GM19239 (cell line): ENCODE results near the gene CD180.
"Not testable (repeated sequence)": the region's sequence is repeated elsewhere in the genome, so short reads cannot be mapped to it uniquely, and the experiment has no call there.

Experiments
- DNase-seq: peaks from one replicate; pipeline ENCODE4 v3.0.0; 2011; ENCODE audit warnings: low spot score; ENCODE audit not compliant: insufficient read length
- FAIRE-seq: peaks from 2 replicates; lab custom pipeline; 2011; peaks lifted over from hg19 to GRCh38; lab: Jason Lieb, UNC

The CD180 gene

GRCh38 chr5:67192719-67193438 lies 3.7 kb downstream of the CD180 start:
- FAIRE-seq (peak; percentile 60), DNase-seq (no peak)

DNA sequence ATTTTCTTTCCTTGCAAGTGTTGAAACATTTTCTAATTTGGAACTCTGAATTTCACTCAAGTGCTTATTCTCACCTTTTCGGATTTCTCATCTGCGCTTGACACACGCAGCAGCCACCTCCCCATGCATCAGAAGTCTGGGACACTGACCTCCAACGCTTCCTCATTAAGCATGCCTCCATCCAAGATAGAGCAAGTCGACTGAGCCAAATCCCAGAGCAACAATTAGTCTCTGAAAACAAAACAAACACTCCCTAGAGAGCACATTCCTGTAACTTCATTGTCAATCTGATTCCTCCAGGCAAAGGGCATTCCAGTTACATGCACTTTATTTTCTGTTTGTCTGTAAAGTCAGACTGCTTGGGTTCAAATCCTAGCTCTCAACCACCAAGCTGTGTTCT lies 5.7 kb downstream of the CD180 start:
- FAIRE-seq: no peak

DNA sequence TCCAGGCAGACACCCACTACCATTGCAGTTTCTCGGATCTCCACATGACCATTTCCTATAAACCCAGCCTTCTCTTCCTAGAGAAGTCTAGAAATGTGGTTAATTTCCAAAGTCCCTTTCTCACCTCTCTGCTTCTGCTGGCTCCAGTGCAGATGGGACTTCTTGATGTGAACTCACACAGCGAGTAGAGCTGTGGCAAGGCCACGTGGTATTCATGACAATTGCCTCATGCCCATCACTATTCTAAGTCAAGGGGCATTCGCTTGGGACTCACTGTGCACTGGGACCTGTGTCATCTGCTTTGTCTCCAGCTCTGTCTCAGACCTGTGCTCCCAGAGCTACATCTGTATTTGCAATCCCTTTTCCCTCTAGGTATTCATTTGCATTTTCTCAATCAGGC lies 6.2 kb downstream of the CD180 start:
- DNase-seq (no peak), FAIRE-seq (no peak)

More for the DNA sequence above, 5.7 kb downstream of the CD180 start:
- no peak for DNase-seq

GRCh38 chr5:67189931-67190330 lies 6.7 kb downstream of the CD180 start:
- FAIRE-seq: no peak
- DNase-seq: no peak

GRCh38 chr5:67189079-67189354 lies 7.6 kb downstream of the CD180 start:
- FAIRE-seq (peak; percentile 33), DNase-seq (no peak)

DNA sequence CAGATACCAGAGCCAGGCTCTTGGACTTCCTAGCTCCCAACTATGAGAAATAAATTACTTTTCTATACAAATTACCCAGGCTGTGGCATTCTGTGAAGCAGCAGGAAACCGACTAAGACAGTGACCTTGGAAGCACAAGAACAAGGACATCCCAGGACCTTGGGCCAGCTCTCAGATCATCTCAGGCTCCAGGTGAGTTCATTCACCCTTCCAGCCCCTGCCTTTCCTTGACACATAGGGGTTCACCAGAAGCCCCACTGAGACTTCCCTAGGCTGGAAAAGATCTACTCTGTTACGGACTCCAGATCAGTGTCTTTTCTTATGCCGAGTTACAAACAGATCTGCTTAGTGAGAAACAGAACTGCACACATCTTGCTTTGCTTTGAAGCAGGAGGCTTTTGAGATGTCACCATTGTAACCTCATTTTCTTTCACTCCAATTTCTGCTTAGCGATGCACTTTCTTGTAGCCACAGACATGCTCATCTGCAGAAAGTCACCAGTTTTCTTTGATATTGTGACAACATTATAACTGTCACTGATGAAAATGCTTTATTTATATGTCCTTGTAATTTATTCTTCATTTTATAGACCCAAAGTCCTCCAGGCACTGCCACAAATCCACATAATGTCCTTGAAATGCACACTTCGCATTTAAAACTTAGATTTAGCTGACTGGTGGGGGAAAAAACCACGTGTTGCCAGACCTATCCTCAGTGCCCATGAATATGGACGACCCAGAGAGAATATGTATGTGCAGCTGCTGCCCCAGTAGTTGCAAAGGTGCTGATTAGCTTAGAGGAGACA lies 8.1 kb downstream of the CD180 start:
- FAIRE-seq (peak; percentile 57), DNase-seq (no peak)

- DNase-seq (no peak), FAIRE-seq (peak; percentile 64)
Observed at GRCh38 chr5:67187006-67187715, 9.4 kb downstream of the CD180 start.

DNA sequence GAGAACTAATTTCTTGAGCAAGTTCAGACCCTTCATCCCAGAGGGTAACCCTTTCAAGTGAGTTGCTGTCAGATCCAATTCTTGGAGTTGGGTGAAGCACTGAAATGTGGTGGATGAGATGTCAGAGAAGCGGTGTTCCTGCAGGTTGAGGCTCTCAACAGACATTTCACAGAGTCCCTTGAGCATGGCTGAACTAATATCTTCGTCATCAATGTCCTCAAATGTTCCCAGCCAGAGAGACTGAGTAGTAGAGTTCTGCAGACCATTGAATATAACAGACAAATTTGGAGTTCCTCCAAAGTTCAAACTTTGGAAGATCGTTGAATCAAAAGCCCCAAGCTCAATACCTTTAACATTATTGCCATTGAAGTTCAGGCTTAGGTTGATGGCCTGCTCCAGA lies 12.7 kb downstream of the CD180 start:
- FAIRE-seq (no peak), DNase-seq (no peak)

DNA sequence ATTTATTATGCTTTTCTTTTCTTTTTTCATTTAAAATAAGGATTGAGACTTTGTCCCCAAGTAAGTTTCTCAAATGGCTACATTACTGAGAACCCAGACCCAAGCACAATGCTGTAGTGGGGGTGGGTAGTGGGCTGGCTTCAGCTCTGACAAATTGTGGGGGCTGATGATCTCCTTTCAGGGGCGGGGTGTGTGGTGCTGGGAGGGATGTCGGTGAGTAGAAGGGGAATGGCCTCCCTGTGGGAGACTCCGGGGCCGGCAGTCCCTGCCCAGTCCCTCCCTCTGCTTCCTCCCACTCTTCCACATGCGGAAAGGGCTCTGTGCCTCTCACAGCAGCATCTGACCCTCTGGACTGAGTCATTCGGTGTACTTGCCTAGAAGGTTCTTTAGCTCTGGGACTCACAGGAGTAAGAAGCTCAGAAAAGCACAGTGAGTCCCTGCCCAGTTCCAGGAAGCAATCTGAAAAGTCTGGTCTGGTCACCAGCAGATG lies 14.3 kb downstream of the CD180 start:
- no peak for FAIRE-seq

GRCh38 chr5:67181648-67182221 lies 14.9 kb downstream of the CD180 start:
- DNase-seq (no peak), FAIRE-seq (no peak)

More for the DNA sequence above, 14.3 kb downstream of the CD180 start:
- no peak for DNase-seq

GRCh38 chr5:67179697-67180361 lies 16.8 kb downstream of the CD180 start:
- no peak for DNase-seq
- no peak for FAIRE-seq

GRCh38 chr5:67178966-67179365 lies 17.6 kb downstream of the CD180 start:
- no peak for FAIRE-seq
- no peak for DNase-seq

DNA sequence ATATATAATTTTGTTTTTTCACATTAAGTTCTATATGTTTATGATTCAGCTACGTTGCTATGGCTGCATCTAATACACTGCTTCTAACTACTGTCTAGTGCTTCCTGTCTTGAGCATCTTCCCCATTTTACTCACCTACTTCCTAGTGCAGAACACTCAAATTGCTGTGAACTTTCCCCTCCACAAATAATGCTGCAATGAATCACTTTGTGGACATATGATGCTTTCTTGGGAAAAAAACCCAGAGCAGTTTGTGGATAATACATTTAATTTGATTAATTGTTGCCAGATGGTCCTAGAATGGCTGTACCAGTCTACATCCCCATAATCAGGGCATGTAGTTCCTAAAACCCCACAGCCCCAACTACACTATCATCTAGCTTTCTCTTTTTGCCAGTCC lies 18.5 kb downstream of the CD180 start:
- DNase-seq: no peak
- FAIRE-seq: no peak

GRCh38 chr5:67176936-67177335 lies 19.7 kb downstream of the CD180 start:
- FAIRE-seq: peak; percentile 78
- DNase-seq: no peak

GRCh38 chr5:67173959-67174358 lies 22.6 kb downstream of the CD180 start:
- DNase-seq (no peak), FAIRE-seq (no peak)

- DNase-seq, FAIRE-seq: not testable (repeated sequence)
Observed at GRCh38 chr5:67173351-67173750, 23.2 kb downstream of the CD180 start.

- DNase-seq (no peak), FAIRE-seq (no peak)
Observed at GRCh38 chr5:67170767-67171166, 25.8 kb downstream of the CD180 start.

DNA sequence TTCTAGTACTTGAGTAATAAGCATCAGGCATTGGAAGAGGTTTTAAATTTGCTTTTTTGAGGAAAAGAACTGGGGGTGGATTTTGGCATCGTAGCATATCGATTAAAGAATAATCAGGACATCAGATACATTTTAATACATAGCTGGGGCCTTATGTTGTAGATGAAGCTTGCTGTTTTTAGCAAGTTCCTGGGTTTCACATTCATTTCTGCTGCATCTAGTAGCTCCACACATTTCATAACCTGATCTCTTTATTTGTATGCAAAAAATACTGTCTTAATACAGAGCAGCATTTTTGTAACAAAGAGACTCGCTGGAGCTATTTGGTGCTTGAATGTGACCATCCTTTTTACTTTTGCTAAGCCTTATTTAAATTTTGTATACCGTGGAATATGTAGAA lies 28.5 kb downstream of the CD180 start:
- no peak for DNase-seq
- FAIRE-seq: no peak

DNA sequence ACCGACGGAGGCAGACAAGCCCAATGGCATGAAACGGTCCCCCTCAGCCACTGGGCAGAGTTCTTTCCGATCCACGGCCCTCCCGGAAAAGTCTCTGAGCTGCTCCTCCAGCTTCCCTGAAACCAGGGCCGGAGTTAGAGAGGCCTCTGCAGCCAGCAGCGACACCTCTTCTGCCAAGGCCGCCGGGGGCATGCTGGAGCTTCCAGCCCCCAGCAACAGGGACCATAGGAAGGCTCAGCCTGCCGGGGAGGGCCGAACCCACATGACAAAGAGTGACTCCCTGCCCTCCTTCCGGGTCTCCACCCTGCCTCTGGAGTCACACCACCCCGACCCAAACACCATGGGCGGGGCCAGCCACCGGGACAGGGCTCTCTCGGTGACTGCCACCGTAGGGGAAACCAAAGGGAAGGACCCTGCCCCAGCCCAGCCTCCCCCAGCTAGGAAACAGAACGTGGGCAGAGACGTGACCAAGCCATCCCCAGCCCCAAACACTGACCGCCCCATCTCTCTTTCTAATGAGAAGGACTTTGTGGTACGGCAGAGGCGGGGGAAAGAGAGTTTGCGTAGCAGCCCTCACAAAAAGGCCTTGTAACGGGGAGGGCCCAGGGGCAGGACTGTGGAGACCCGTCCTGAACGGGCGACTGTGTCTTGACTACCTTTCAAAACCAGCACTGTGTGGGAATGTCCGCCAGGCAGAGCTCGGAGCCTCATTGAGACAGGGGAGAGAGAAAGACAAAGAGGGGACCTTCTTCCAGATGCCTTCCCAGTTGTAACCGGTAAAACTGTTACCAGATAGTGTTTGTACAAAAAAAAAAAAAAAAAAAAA lies 29.9 kb downstream of the CD180 start:
- peak; percentile 15 for DNase-seq

More for the DNA sequence above, 29.9 kb downstream of the CD180 start:
- FAIRE-seq: no peak
